Esophagus squamous epithelium (tissue), 4 donors: ENCODE data around the gene PHACTR3.

Experiments used
- CTCF ChIP-seq, 6 experiments: fragments of 450-650 bp in 4 of 6; fragments of 200-600 bp in 2 of 6; sonication (generic) in 2 of 6; IDR thresholded peaks; one replicate each; pipeline ENCODE4 v1.5.1; 2016 to 2019; ENCODE audit warnings: antibody characterized with exemption in 6 of 6, mild to moderate bottlenecking in 4 of 6, moderate library complexity in 4 of 6
- POLR2A ChIP-seq, 4 donors: fragments of 450-650 bp; IDR thresholded peaks; one replicate each; pipeline ENCODE4 v1.6.1; 2017; ENCODE audit warnings: antibody characterized with exemption in 4 of 4, mild to moderate bottlenecking in 4 of 4, moderate library complexity in 3 of 4

GRCh38 chr20:59673288-59673997 is 69.1 kb downstream of the PHACTR3 start:
- TF ChIP-seq CTCF (IDR thresholded peaks at IDR 0.05) (no peak), POLR2A (IDR thresholded peaks at IDR 0.05) (no peak)
